H1 (cell line): ENCODE results near the gene RNU6-1. TPM values are rescaled to one million over a fixed set of nuclear protein-coding genes. Genes with fewer than 3 reads are reported as not detected.

ENCODE experiments used
- CTCF ChIA-PET: fragments of 300-600 bp; sonication (Branson Sonifier 250); formaldehyde crosslinking; loops from one replicate; lab custom pipeline; 2021; ENCODE audit not compliant: partially characterized antibody; lab: Charles Lee
- POLR2A ChIA-PET: fragments of 300-600 bp; sonication (Branson Sonifier 250); formaldehyde crosslinking; loops from one replicate; lab custom pipeline; 2021; ENCODE audit warnings: inconsistent platforms; ENCODE audit not compliant: partially characterized antibody; lab: Charles Lee
- DNase-seq, 2 experiments: peaks; one replicate each; pipeline versions ENCODE4 v3.0.0 to v3.0.0-alpha.2; 2010 to 2022; ENCODE audit warnings: low spot score in 2 of 2, low read depth in 1 of 2, mixed read lengths in 1 of 2
- FAIRE-seq: peaks from 2 replicates; lab custom pipeline; 2011; peaks lifted over from hg19 to GRCh38; lab: Jason Lieb, UNC
- H2AFZ ChIP-seq: 2 replicates; pipeline ENCODE4 v1.8.1; 2012; ENCODE audit warnings: low read length, inconsistent platforms
- H2AK5ac ChIP-seq: 2 replicates; pipeline ENCODE4 v1.6.1; 2013; ENCODE audit warnings: low read depth, low read length
- H2BK120ac ChIP-seq: replicated peaks from 2 replicates; pipeline ENCODE3; 2013; ENCODE audit warnings: low read depth, low read length, inconsistent platforms
- H2BK12ac ChIP-seq: 2 replicates; pipeline ENCODE4 v1.6.1; 2013; ENCODE audit warnings: low read depth, low read length
- H2BK15ac ChIP-seq: 2 replicates; pipeline ENCODE4 v1.6.1; 2013; ENCODE audit warnings: low read length
- H2BK20ac ChIP-seq: 2 replicates; pipeline ENCODE4 v1.6.1; 2013; ENCODE audit warnings: low read length
- H2BK5ac ChIP-seq: 2 replicates; pipeline ENCODE4 v1.6.1; 2013; ENCODE audit warnings: low read depth, low read length
- H3K14ac ChIP-seq: 2 replicates; pipeline ENCODE4 v1.6.1; 2013; ENCODE audit warnings: inconsistent platforms; ENCODE audit not compliant: insufficient read length
- H3K18ac ChIP-seq: 2 replicates; pipeline ENCODE4 v1.6.1; 2013; ENCODE audit warnings: low read length; ENCODE audit errors: extremely low read depth
- H3K23ac ChIP-seq: 2 replicates; pipeline ENCODE4 v1.6.1; 2013; ENCODE audit warnings: inconsistent platforms; ENCODE audit not compliant: insufficient read length
- H3K23me2 ChIP-seq: 2 replicates; pipeline ENCODE4 v1.6.1; 2013; ENCODE audit warnings: low read depth, low read length
- H3K27ac ChIP-seq: 2 replicates; pipeline ENCODE4 v1.6.1; 2011; ENCODE audit warnings: low read depth, low read length, inconsistent platforms
- H3K27me3 ChIP-seq, 4 experiments: replicated peaks in 1 of 4; 1 replicate in 1 of 4; 2 replicates in 3 of 4; pipeline versions ENCODE4 v1.6.1 to v1.8.1; 2011 to 2013; ENCODE audit warnings: low read length in 3 of 4, mild to moderate bottlenecking in 3 of 4, inconsistent platforms in 2 of 4, mixed read lengths in 2 of 4, moderate library complexity in 1 of 4; ENCODE audit not compliant: control insufficient read depth in 3 of 4, insufficient read depth in 3 of 4; ENCODE audit errors: extremely low read depth in 1 of 4
- H3K36me3 ChIP-seq, 4 experiments: 2 replicates each; pipeline versions ENCODE4 v1.6.1 to v1.8.1; 2011 to 2013; ENCODE audit warnings: mild to moderate bottlenecking in 4 of 4, low read length in 3 of 4, moderate library complexity in 2 of 4, control low read depth in 1 of 4, inconsistent platforms in 1 of 4; ENCODE audit not compliant: insufficient read depth in 4 of 4, control insufficient read depth in 2 of 4
- H3K4ac ChIP-seq: replicated peaks from 2 replicates; pipeline ENCODE3; 2013; ENCODE audit warnings: low read length, low read depth, mixed read lengths, inconsistent platforms; ENCODE audit not compliant: insufficient read length
- H3K4me1 ChIP-seq, 4 experiments: replicated peaks in 1 of 4; 1 replicate in 1 of 4; 2 replicates in 3 of 4; pipeline versions ENCODE4 v1.6.1 to v1.8.1; 2011 to 2013; ENCODE audit warnings: low read length in 3 of 4, inconsistent platforms in 2 of 4, mixed read lengths in 1 of 4; ENCODE audit not compliant: insufficient read depth in 4 of 4, control insufficient read depth in 3 of 4
- H3K4me2 ChIP-seq, 2 experiments: 2 replicates each; pipeline versions ENCODE4 v1.6.1 to v1.8.1; 2011 to 2013; ENCODE audit warnings: low read depth in 2 of 2, low read length in 2 of 2, control low read depth in 1 of 2, inconsistent platforms in 1 of 2, mild to moderate bottlenecking in 1 of 2; ENCODE audit not compliant: insufficient read depth in 1 of 2
- H3K4me3 ChIP-seq, 4 experiments: fragments of 200-600, 300-600 bp in 1 of 4; sonication (generic), shearing (Covaris generic), sonication (Bioruptor Twin) in 1 of 4; 2 replicates each; pipeline versions ENCODE4 v1.5.1 to v1.8.1; 2011 to 2016; ENCODE audit warnings: low read length in 4 of 4, low read depth in 3 of 4, control low read depth in 2 of 4, inconsistent platforms in 2 of 4, mild to moderate bottlenecking in 2 of 4, mixed read lengths in 1 of 4, moderate library complexity in 1 of 4; ENCODE audit not compliant: insufficient read depth in 2 of 4; ENCODE audit errors: extremely low read depth in 1 of 4
- H3K56ac ChIP-seq: replicated peaks from 2 replicates; pipeline ENCODE3; 2013; ENCODE audit warnings: low read depth, mild to moderate bottlenecking, mixed read lengths, low read length, inconsistent platforms; ENCODE audit not compliant: insufficient read length
- H3K79me1 ChIP-seq: 2 replicates; pipeline ENCODE4 v1.6.1; 2013; ENCODE audit warnings: low read depth, low read length, control low read depth
- H3K79me2 ChIP-seq, 2 experiments: 2 replicates each; pipeline versions ENCODE4 v1.6.1 to v1.8.1; 2012 to 2013; ENCODE audit warnings: low read length in 2 of 2, mild to moderate bottlenecking in 2 of 2, inconsistent platforms in 1 of 2; ENCODE audit not compliant: insufficient read depth in 2 of 2, control insufficient read depth in 1 of 2
- H3K9ac ChIP-seq, 4 experiments: replicated peaks in 1 of 4; 1 replicate in 1 of 4; 2 replicates in 3 of 4; pipeline versions ENCODE4 v1.6.1 to v1.8.1; 2011 to 2013; ENCODE audit warnings: low read depth in 3 of 4, low read length in 3 of 4, control low read depth in 2 of 4, mild to moderate bottlenecking in 2 of 4, moderate library complexity in 2 of 4, inconsistent platforms in 1 of 4; ENCODE audit errors: extremely low read depth in 1 of 4
- H3K9me3 ChIP-seq, 2 experiments: 2 replicates each; pipeline versions ENCODE4 v1.6.1 to v1.8.1; 2012 to 2013; ENCODE audit warnings: mild to moderate bottlenecking in 2 of 2, moderate library complexity in 2 of 2, control low read depth in 1 of 2, inconsistent platforms in 1 of 2, low read depth in 1 of 2, low read length in 1 of 2, mixed read lengths in 1 of 2; ENCODE audit not compliant: insufficient read depth in 2 of 2
- H4K20me1 ChIP-seq, 2 experiments: replicated peaks in 1 of 2; 2 replicates each; pipeline versions ENCODE3 to v1.8.1; 2011 to 2013; ENCODE audit warnings: inconsistent platforms in 2 of 2, low read length in 2 of 2, mild to moderate bottlenecking in 1 of 2; ENCODE audit not compliant: insufficient read depth in 2 of 2, control insufficient read depth in 1 of 2
- H4K5ac ChIP-seq: 2 replicates; pipeline ENCODE4 v1.6.1; 2013; ENCODE audit warnings: low read length, low read depth, mixed read lengths, inconsistent platforms; ENCODE audit not compliant: insufficient read length
- H4K8ac ChIP-seq: 2 replicates; pipeline ENCODE4 v1.8.0; 2013; ENCODE audit warnings: mild to moderate bottlenecking, moderate library complexity, low read length, inconsistent platforms; ENCODE audit not compliant: insufficient read depth; ENCODE audit errors: extremely low read depth
- H4K91ac ChIP-seq: replicated peaks from 2 replicates; pipeline ENCODE3; 2013; ENCODE audit warnings: low read length, mixed read lengths, inconsistent platforms; ENCODE audit not compliant: insufficient read length
- CBX5 ChIP-seq: fragments of 300-800, 300-1000 bp; sonication (generic); IDR thresholded peaks from 2 replicates; pipeline ENCODE4 v1.7.1; 2016; ENCODE audit warnings: antibody characterized with exemption, low read length, low read depth
- CBX8 ChIP-seq: fragments of 300-800, 300-1000 bp; sonication (generic); IDR thresholded peaks from 2 replicates; pipeline ENCODE4 v1.7.1; 2016; ENCODE audit warnings: low read depth, low read length, borderline replicate concordance
- EP300 ChIP-seq, 2 experiments: IDR thresholded peaks; 1 replicate in 1 of 2; 2 replicates in 1 of 2; pipeline ENCODE4 v1.6.1; 2011 to 2012; ENCODE audit warnings: low read depth in 2 of 2, low read length in 2 of 2, mild to moderate bottlenecking in 2 of 2, borderline replicate concordance in 1 of 2, inconsistent platforms in 1 of 2, moderate library complexity in 1 of 2
- FOSL1 ChIP-seq: IDR thresholded peaks from 2 replicates; pipeline ENCODE4 v1.6.1; 2011; ENCODE audit warnings: mild to moderate bottlenecking, low read depth, low read length, moderate library complexity; ENCODE audit not compliant: insufficient read depth
- GTF2F1 ChIP-seq: IDR thresholded peaks from 2 replicates; pipeline ENCODE4 v1.6.1; 2012; ENCODE audit warnings: low read depth, low read length, improper control_type of control experiment, borderline replicate concordance
- JUND ChIP-seq: IDR thresholded peaks from 2 replicates; pipeline ENCODE4 v1.6.1; 2011; ENCODE audit warnings: mild to moderate bottlenecking, improper control_type of control experiment, low read length
- KDM1A ChIP-seq: fragments of 200-600, 300-600 bp; sonication (generic); IDR thresholded peaks from 2 replicates; pipeline ENCODE4 v1.7.1; 2016; ENCODE audit warnings: mild to moderate bottlenecking, low read length, borderline replicate concordance
- NANOG ChIP-seq: IDR thresholded peaks from 2 replicates; pipeline ENCODE4 v1.6.1; 2011; ENCODE audit warnings: low read length, low read depth, mild to moderate bottlenecking, inconsistent platforms; ENCODE audit not compliant: insufficient read depth, poor library complexity, severe bottlenecking
- POLR2A ChIP-seq, 2 experiments: IDR thresholded peaks; 1 replicate in 1 of 2; 2 replicates in 1 of 2; pipeline ENCODE4 v1.6.1; 2011; ENCODE audit warnings: low read depth in 2 of 2, low read length in 2 of 2, mild to moderate bottlenecking in 2 of 2; ENCODE audit errors: control extremely low read depth in 1 of 2
- SIRT6 ChIP-seq: IDR thresholded peaks from one replicate; pipeline ENCODE4 v1.7.1; 2012; ENCODE audit warnings: low read length, inconsistent platforms
- SP1 ChIP-seq: IDR thresholded peaks from 2 replicates; pipeline ENCODE4 v1.6.1; 2011; ENCODE audit warnings: low read depth, low read length
- SP2 ChIP-seq: IDR thresholded peaks from 2 replicates; pipeline ENCODE4 v1.6.1; 2012; ENCODE audit warnings: mild to moderate bottlenecking, low read length, inconsistent platforms
- TAF1 ChIP-seq: IDR thresholded peaks from 2 replicates; pipeline ENCODE4 v1.6.1; 2011; ENCODE audit warnings: mild to moderate bottlenecking, low read depth, low read length
- WGBS, 2 experiments: shearing (Covaris generic) in 1 of 2; methylation state at CpG; one replicate each; pipeline versions ENCODE4 v1.1.6 to v1.1.7; 2013 to 2015; ENCODE audit warnings: low lambda C conversion rate in 2 of 2, mixed read lengths in 2 of 2, inconsistent platforms in 1 of 2, low coverage in 1 of 2, missing lambda C conversion rate in 1 of 2; ENCODE audit not compliant: insufficient replicate concordance in 2 of 2, insufficient coverage in 1 of 2, insufficient read length in 1 of 2; ENCODE audit errors: extremely low coverage in 1 of 2, missing lambda C conversion rate in 1 of 2; 5-methylcytosine and 5-hydroxymethylcytosine counted together
- polyA plus RNA-seq, 7 experiments: library from polyadenylated mRNA; depleted of rRNA in 3 of 7; stranded (reverse) in 5 of 7; unstranded in 2 of 7; fragments of >200 nt in 5 of 7; fragments of 200-250 nt in 2 of 7; gene quantifications; 1 replicate in 5 of 7; 2 replicates in 1 of 7; 4 replicates in 1 of 7; pipeline versions ENCODE4 v1.2.1 to v1.2.3, GENCODE V29; 2011 to 2013; ENCODE audit warnings: missing spikeins in 2 of 7, mixed read lengths in 2 of 7
- total RNA-seq: library from RNA; stranded (reverse); fragmentation: NEBNext Ultra II Directional; extraction: Animal tissue kit (Norgen Biotek cat#: 25700); gene quantifications from 2 replicates; pipeline ENCODE4 v1.2.1, GENCODE V29; 2021
- TF ChIP-seq, protein P1 (sequence below): IDR thresholded peaks from 2 replicates; pipeline ENCODE4 v1.6.1; 2012; ENCODE audit warnings: low read length, inconsistent platforms

Gene RNU6-1
- total and polyA plus RNA-seq, 2 of the 8 experiments (the other 6 are each of a cell fraction or from before 2014, with no cell fraction given) = not detected

GRCh38 chr15:67845974-67846373 lies 6.1 kb upstream of the RNU6-1 start:
- Histone ChIP-seq H3K9me3 (no peaks in the 10 kb centered on the region; a peak in 1 of 4 replicates), H2BK120ac (no peak overlapping the region), H3K4me1 (peaks cover 6 to 17% (median 10%) of the 10 kb centered on the region in 4 experiments), H3K27ac (no peak overlapping the region), H4K20me1 (no peaks in the 10 kb centered on the region), H3K23me2 (peaks cover 4% of the 10 kb centered on the region; the same call in 1 of the 2 replicates), H3K4ac (no peak overlapping the region), H3K79me1 (no peaks in the 10 kb centered on the region), H3K4me2 (no peak overlapping the region), H2AK5ac (no peak overlapping the region), H2BK20ac (no peak overlapping the region), H3K23ac (no peak overlapping the region), H2BK5ac (no peak overlapping the region), H4K91ac (no peak overlapping the region), H3K4me3 (no peak overlapping the region), H3K14ac (no peak overlapping the region), H2BK15ac (no peak overlapping the region), H3K36me3 (no peaks in the 10 kb centered on the region), H4K8ac (no peak overlapping the region), H3K56ac (no peak overlapping the region), H2BK12ac (no peak overlapping the region), H3K18ac (no peak overlapping the region), H4K5ac (no peak overlapping the region), H3K27me3 (peaks cover 0 to 5% (median 2%) of the 10 kb centered on the region in 4 experiments; a peak in 2 of 7 replicates), H3K9ac (no peak overlapping the region), H2AFZ (no peak overlapping the region), H3K79me2 (no peaks in the 10 kb centered on the region)
- no peak for DNase-seq
- CTCF ChIA-PET = no interaction called here
- POLR2A ChIA-PET = no interaction called here
- 92% methylated on average over 5 of the region's 5 CpGs; no CpG with 5 or more reads in 1 of the 2 experiments for WGBS, 2 experiments
- no peak for FAIRE-seq
- TF ChIP-seq GTF2F1 (no peak), CBX8 (no peak), SP1 (no peak), EP300 (IDR thresholded peaks at IDR 0.05; ENCODE audit: borderline replicate concordance in 1 of 2, low read depth in 2 of 2, low read length in 2 of 2) (no peak), SIRT6 (no peak), TAF1 (no peak), FOSL1 (no peak), SP2 (no peak), JUND (no peak), KDM1A (no peak), POLR2A (IDR thresholded peaks at IDR 0.05; ENCODE audit: control extremely low read depth in 1 of 2, low read depth in 2 of 2, low read length in 2 of 2) (no peak), CBX5 (no peak), NANOG (no peak)
- TF ChIP-seq, protein P1, sequence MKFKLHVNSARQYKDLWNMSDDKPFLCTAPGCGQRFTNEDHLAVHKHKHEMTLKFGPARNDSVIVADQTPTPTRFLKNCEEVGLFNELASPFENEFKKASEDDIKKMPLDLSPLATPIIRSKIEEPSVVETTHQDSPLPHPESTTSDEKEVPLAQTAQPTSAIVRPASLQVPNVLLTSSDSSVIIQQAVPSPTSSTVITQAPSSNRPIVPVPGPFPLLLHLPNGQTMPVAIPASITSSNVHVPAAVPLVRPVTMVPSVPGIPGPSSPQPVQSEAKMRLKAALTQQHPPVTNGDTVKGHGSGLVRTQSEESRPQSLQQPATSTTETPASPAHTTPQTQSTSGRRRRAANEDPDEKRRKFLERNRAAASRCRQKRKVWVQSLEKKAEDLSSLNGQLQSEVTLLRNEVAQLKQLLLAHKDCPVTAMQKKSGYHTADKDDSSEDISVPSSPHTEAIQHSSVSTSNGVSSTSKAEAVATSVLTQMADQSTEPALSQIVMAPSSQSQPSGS = no peak
